Adrenal gland (tissue), 5 donors: ENCODE data around the gene KRTAP10-7.

Source experiments
- POLR2A ChIP-seq, 2 donors: fragments of 450-650 bp; IDR thresholded peaks; one replicate each; pipeline ENCODE4 v1.6.1; 2017; ENCODE audit warnings: antibody characterized with exemption in 2 of 2, mild to moderate bottlenecking in 2 of 2, moderate library complexity in 1 of 2
- TF ChIP-seq, protein P1 (sequence below), 6 experiments: fragments of 450-650 bp in 4 of 6; fragments of 200-600 bp in 2 of 6; sonication (generic) in 1 of 6; IDR thresholded peaks; 1 replicate in 5 of 6; 2 replicates in 1 of 6; pipeline versions ENCODE4 v1.5.1 to v1.8.0; 2016 to 2021; ENCODE audit warnings: antibody characterized with exemption in 6 of 6, mild to moderate bottlenecking in 2 of 6, moderate library complexity in 1 of 6
- donor health status: DM: no; HTN: no; CAD: no.

GRCh38 chr21:44602463-44602850 is 2.1 kb downstream of the KRTAP10-7 start:
- no peak for TF ChIP-seq POLR2A (IDR thresholded peaks at IDR 0.05)
- TF ChIP-seq, protein P1, sequence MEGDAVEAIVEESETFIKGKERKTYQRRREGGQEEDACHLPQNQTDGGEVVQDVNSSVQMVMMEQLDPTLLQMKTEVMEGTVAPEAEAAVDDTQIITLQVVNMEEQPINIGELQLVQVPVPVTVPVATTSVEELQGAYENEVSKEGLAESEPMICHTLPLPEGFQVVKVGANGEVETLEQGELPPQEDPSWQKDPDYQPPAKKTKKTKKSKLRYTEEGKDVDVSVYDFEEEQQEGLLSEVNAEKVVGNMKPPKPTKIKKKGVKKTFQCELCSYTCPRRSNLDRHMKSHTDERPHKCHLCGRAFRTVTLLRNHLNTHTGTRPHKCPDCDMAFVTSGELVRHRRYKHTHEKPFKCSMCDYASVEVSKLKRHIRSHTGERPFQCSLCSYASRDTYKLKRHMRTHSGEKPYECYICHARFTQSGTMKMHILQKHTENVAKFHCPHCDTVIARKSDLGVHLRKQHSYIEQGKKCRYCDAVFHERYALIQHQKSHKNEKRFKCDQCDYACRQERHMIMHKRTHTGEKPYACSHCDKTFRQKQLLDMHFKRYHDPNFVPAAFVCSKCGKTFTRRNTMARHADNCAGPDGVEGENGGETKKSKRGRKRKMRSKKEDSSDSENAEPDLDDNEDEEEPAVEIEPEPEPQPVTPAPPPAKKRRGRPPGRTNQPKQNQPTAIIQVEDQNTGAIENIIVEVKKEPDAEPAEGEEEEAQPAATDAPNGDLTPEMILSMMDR (IDR thresholded peaks at IDR 0.05), result no peak
